Measurements from ENCODE around the gene SLC6A16. TPM values are rescaled to one million over a fixed set of nuclear protein-coding genes. Genes with fewer than 3 reads are reported as not detected.

The SLC6A16 gene
- total RNA-seq, 1 experiment from 2014 or later, result 3.2 TPM

DNA sequence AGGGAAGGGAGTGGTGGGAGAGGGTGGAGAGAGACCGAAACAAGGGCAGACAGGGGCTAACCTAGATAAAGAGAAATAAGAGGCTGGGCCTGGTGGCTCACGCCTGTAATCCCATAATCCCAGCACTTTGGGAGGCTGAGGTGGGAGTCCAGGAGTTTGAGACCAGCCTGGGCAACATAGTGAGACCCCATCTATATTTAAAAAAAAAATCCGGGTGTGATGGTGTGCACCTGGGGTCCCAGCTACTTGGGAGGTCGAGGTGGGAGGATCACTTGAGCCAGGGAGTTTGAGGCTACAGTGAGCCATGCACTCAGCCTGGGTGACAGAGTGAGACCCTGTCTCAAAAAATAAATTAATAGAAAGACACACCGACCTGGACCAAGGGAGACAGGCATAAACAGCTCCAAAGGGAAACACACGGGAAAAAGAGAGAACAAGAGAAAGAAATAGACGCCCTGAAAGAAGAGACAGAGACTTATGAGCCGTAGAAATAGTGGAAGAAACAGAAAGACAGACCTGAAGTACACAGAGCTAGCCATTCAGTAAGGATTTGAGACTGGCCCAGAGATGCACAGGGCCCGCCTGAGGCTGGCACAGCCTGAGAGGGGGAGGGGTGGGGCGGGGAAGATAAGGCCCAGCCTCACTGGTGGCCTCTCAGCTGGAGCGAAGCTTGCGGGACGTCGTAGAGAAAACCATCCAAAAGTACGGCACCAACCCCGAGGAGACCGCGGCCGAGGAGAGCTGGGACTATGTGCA lies 12.5 kb upstream of the SLC6A16 start:
- H4K5ac ChIP-seq (ENCODE audit: insufficient read length, low read depth, low read length), result no peak overlapping the region
- H3K23me2 ChIP-seq (ENCODE audit: insufficient read length, low read depth, low read length, poor library complexity, severe bottlenecking), result peaks cover 12% of the 10 kb centered on the region
- H3K9ac ChIP-seq (ENCODE audit: extremely low read depth, insufficient read length, low read length), result no peak overlapping the region
- H3K4me1 ChIP-seq (ENCODE audit: insufficient read depth, low read length), result peaks cover 2% of the 10 kb centered on the region; the same call in 1 of the 2 replicates
- WGBS (ENCODE audit: extremely low coverage, insufficient read length, low lambda C conversion rate), result no CpG with 5 or more reads among the region's 19 CpGs
- Mint-ChIP-seq H3K9me3 (peaks cover 0 to 3% of the 10 kb centered on the region in 2 experiments; a peak in 2 of 5 replicates), H3K4me3 (peak overlapping the region in 1 of 2 experiments; percentile 83), H3K4me1 (peaks cover 24 to 36% of the 10 kb centered on the region in 2 experiments), H3K36me3 (ENCODE audit: insufficient read depth in 1 of 3, low read depth in 3 of 3) (peaks cover 4 to 40% (median 23%) of the 10 kb centered on the region in 3 experiments), H3K27me3 (ENCODE audit: low read depth) (peaks cover 18% of the 10 kb centered on the region), H3K27ac (no peak overlapping the region)
- H3K23ac ChIP-seq (ENCODE audit: insufficient read length, low read depth, low read length), result no peak overlapping the region
- DNase-seq, result peak; percentile 10
- peaks cover 3% of the 10 kb centered on the region; the same call in 1 of the 2 replicates for H3K27me3 ChIP-seq (ENCODE audit: insufficient read depth, low read length)
- H3K9me3 ChIP-seq (ENCODE audit: control insufficient read depth, low read depth, low read length), result no peaks in the 10 kb centered on the region
- H4K91ac ChIP-seq (ENCODE audit: insufficient read length, low read depth, low read length), result no peak overlapping the region
- H2AK5ac ChIP-seq (ENCODE audit: insufficient read length, low read length), result no peak overlapping the region
- no peak overlapping the region for H3T11ph ChIP-seq (ENCODE audit: low read length)
- H3K79me2 ChIP-seq (ENCODE audit: insufficient read depth, low read length), result no peaks in the 10 kb centered on the region
- no peak overlapping the region for H3K4ac ChIP-seq (ENCODE audit: low read depth, low read length)
- H3K27ac ChIP-seq (ENCODE audit: insufficient read length, low read depth, low read length), result no peak overlapping the region
- H3K14ac ChIP-seq (ENCODE audit: insufficient read depth, low read length), result no peak overlapping the region
- no peaks in the 10 kb centered on the region for H3K79me1 ChIP-seq (ENCODE audit: insufficient read depth, low read depth, low read length, poor library complexity, severe bottlenecking)
- H3K18ac ChIP-seq (ENCODE audit: insufficient read length, low read depth, low read length), result no peak overlapping the region
- no peak overlapping the region for H4K8ac ChIP-seq (replicated peaks; ENCODE audit: insufficient read length, low read depth, low read length)
- H3K56ac ChIP-seq (ENCODE audit: insufficient read length, low read depth, low read length), result no peak overlapping the region
- no peak for TF ChIP-seq CTCF (conservative IDR thresholded peaks at IDR 0.05)
- no peak overlapping the region for H2BK5ac ChIP-seq (ENCODE audit: insufficient read length, low read length)
- no peaks in the 10 kb centered on the region for H4K20me1 ChIP-seq (ENCODE audit: control insufficient read depth, insufficient read depth, insufficient read length)
- no peak overlapping the region for H2BK120ac ChIP-seq (ENCODE audit: low read depth, low read length, poor library complexity, severe bottlenecking)
- H2AFZ ChIP-seq (ENCODE audit: low read length), result no peak overlapping the region
- peak overlapping the region; percentile 68 for H3K4me2 ChIP-seq (ENCODE audit: insufficient read depth, insufficient read length, low read length)
- no peak overlapping the region for H2BK20ac ChIP-seq (ENCODE audit: low read depth, low read length, poor library complexity, severe bottlenecking)
- H2BK15ac ChIP-seq (ENCODE audit: low read depth, low read length), result no peak overlapping the region
- H2BK12ac ChIP-seq (ENCODE audit: insufficient read length, low read depth, low read length), result no peak overlapping the region
